Stimulated activated CD8-positive, alpha-beta memory T cell treated with anti-CD3 and anti-CD28 coated beads, Interleukin-15, amount 100 ng/mL, for 4 hours (primary cell): ENCODE measurements around the gene ZNF732.
A peak's percentile ranks its signal among the peaks of the same experiment; 100 is the strongest.
"Not testable (repeated sequence)": the region's sequence is repeated elsewhere in the genome, so short reads cannot be mapped to it uniquely, and the experiment has no call there.

Experiments used
- DNase-seq, 2 donors: peaks; one replicate each; pipeline ENCODE4 v3.0.0-alpha.2; 2020; ENCODE audit warnings: low read depth in 2 of 2

Gene ZNF732

GRCh38 chr4:304969-305680, at the start of gene ZNF732:
Gene ZNF732 (minus strand): TSS chr4:305474. CDS start chr4:305310, 164 bp downstream.
- no peak for DNase-seq

DNA sequence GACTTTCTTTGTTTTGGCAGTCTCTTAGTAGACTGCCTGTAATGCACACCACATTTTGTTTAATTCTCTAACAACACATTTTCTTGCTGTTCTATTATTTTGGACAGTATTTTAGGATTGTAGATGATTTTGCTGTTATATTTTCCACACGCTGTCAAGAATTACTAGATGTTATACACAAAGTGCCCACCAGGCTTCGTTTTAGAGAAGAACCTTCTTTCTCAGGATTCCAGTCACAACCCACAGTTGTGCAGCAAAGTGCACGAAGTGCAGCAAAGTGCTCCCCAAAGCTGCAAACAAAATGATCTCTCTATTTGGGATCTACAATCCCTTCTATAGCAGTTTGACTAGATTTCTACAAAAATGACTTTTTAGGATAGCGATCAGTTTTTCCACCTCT, 34.7 kb upstream of the ZNF732 start:
- DNase-seq = no peak

- DNase-seq = no peak
Measured at GRCh38 chr4:338759-339097, 33.5 kb upstream of the ZNF732 start.

DNA sequence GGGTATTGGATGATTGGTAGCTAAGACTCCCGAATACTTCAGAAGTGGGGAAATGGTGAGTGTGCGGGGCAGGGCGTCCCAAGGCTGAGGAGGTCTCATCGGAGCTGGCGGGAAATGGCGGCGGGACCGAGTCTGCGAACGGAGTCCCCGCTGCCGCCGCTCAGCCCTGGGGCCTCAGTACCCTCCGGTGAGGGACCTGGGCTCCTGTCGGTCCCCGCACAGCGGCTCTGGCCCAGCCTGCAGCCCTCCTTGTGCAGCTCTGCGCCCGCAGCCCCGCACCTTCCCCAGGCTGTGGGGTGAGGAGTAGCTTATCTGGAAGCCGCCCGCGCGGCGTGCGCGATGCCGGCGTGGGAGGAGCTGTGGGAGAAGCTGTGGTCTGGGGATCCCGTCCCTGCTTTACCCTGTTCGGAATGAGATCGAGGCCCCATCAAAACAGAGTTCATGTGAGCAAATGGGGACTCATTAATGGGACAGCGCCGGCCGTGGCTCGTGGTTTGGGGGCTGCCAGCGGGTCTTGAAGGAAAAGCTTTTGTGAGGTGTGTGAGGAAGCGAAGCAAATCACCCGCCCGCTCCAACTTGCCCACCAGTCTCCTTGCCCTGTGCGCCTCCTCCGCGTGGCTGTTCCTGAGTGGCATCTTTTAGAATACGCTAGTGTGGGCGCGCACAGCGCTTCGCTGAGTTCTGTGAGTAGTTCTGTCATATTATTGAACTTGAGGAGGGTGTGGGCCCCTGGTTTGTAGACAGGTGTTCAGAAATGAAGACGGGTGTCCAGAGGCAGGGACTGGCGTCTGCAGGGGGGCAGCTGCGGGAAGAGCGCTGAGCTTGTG, 32.9 kb upstream of the ZNF732 start:
- DNase-seq = peak; percentile 27 to 33

GRCh38 chr4:337143-337931, 32.1 kb upstream of the ZNF732 start, which contains the start of gene ZNF141:
Gene ZNF141 (plus strand): TSS chr4:337814. CDS start chr4:337984, 170 bp downstream.
- peak; percentile 78 to 84 for DNase-seq

DNA sequence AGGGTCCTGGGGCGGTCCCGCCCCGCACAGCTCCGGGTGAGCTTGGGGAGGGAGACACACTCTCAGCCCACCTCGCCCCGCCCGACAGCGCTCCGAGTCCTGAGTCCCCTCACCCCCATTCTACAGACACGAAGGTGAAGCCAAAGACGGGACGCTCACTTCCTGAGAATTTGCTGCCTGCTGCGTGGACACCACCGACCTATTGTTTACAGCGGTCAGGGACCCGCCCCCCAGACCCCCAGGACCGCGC, 31.5 kb upstream of the ZNF732 start:
- no peak for DNase-seq

GRCh38 chr4:336099-336892, 31.0 kb upstream of the ZNF732 start:
- DNase-seq = no peak

- no peak for DNase-seq
Measured at GRCh38 chr4:335515-335914, 30.2 kb upstream of the ZNF732 start.

DNA sequence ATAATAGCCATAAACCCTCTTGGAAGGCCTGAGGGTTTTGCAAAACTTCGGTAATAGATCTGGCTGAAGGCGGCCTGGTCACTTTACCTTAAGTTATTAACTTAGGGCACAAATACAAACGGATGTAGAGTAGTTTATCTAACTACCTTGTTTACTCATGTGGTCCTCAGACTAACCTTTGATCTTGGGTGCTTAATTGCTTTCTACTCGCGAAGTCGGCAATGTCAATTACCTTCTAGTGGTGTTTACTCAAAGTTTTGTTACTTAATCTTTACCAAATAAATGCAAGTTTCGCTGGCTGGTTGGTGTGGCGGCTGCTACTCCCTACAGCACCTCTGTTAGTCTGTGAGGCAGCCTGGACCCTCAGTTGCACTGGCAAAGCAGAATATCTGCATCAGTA, 23.5 kb upstream of the ZNF732 start:
- DNase-seq = no peak

GRCh38 chr4:314296-314903, 9.1 kb upstream of the ZNF732 start:
- DNase-seq = no peak

GRCh38 chr4:309807-310206, 4.5 kb upstream of the ZNF732 start:
- no peak for DNase-seq

GRCh38 chr4:306551-306961, 1.3 kb upstream of the ZNF732 start:
- DNase-seq = no peak

GRCh38 chr4:304516-304915, 758 bp downstream of the ZNF732 start:
- DNase-seq = not testable (repeated sequence)

DNA sequence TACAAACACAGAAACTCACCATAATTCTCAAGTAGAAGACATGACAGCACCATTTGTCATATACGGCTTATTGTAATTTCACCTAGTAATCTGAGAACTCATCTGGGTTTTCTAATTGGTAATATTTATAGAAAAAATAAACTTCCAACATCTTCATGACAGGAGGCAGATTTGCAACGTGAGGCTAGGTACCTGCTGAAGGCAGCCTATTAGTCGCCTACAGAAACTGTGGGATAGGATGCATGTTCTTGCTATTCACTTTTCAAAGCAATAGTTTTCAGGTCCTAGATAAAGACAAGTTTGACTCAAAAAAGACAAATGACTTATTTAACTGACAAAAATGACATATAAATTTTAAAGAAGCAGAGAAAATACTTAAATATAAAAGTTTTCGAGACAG, 2.9 kb downstream of the ZNF732 start:
- DNase-seq = no peak

DNA sequence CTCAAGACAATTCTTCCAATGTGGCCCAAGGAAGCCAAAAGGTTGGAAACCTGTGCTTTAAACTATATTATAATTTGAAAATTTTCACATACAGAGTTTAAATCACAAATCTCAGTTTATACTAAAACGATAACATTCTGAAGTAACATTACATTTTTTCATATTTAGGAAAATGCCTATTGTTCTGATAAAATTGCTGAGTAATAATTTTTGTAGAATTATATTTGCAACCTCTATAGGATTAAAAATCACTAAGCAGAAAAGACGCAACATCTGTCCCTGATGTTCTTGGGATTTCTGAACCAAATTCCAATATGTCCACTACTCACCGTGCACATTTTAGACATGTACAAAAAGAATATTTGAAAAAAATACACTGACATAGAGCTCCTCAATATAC, 10.5 kb downstream of the ZNF732 start:
- DNase-seq = no peak

GRCh38 chr4:288891-289290, 16.4 kb downstream of the ZNF732 start:
- no peak for DNase-seq

GRCh38 chr4:273309-274017, 31.8 kb downstream of the ZNF732 start:
- no peak for DNase-seq

GRCh38 chr4:271492-272103, 33.7 kb downstream of the ZNF732 start:
- DNase-seq = no peak

GRCh38 chr4:259240-259639, 46.0 kb downstream of the ZNF732 start:
- not testable (repeated sequence) for DNase-seq

GRCh38 chr4:256492-256891, 48.8 kb downstream of the ZNF732 start:
- DNase-seq = no peak
